Psoas muscle (tissue), 8 donors: ENCODE data around the gene GSE1. TPM values are rescaled to one million over a fixed set of nuclear protein-coding genes. Genes with fewer than 3 reads are reported as not detected.

Experiments
- ATAC-seq, 4 donors: fragments of 200-7000 bp; cut with Tn5 transposase; one replicate each; pipeline ENCODE4 v1.9.1; 2020; ENCODE audit warnings: moderate library complexity in 3 of 4, mild to moderate bottlenecking in 2 of 4
- DNase-seq, 2 donors: peaks; one replicate each; pipeline ENCODE4 v3.0.0-alpha.2; 2020
- H3K27ac ChIP-seq: fragments of 200-600 bp; one replicate; pipeline ENCODE4 v1.8.0; 2022
- H3K27me3 ChIP-seq, 3 donors: fragments of 200-600 bp in 1 of 3; one replicate each; pipeline versions ENCODE4 v1.6.1 to v1.8.0; 2013 to 2022; ENCODE audit warnings: low read length in 2 of 3, mild to moderate bottlenecking in 2 of 3, moderate library complexity in 1 of 3; ENCODE audit not compliant: insufficient read depth in 3 of 3
- H3K36me3 ChIP-seq, 2 donors: fragments of 200-600 bp in 1 of 2; one replicate each; pipeline versions ENCODE4 v1.6.1 to v1.8.0; 2013 to 2022; ENCODE audit warnings: low read depth in 1 of 2, mild to moderate bottlenecking in 1 of 2, moderate library complexity in 1 of 2; ENCODE audit not compliant: insufficient read depth in 1 of 2
- H3K4me1 ChIP-seq: fragments of 200-600 bp; one replicate; pipeline ENCODE4 v1.8.0; 2022
- H3K4me3 ChIP-seq: fragments of 200-600 bp; one replicate; pipeline ENCODE4 v1.8.0; 2022; ENCODE audit warnings: mild to moderate bottlenecking
- H3K9me3 ChIP-seq: fragments of 200-600 bp; one replicate; pipeline ENCODE4 v1.8.0; 2022
- CTCF ChIP-seq: fragments of 200-600 bp; IDR thresholded peaks from one replicate; pipeline ENCODE4 v1.8.0; 2022; ENCODE audit warnings: antibody characterized with exemption
- WGBS, 3 donors: extraction: QIAGEN DNeasy Blood & Tissue Kit; methylation state at CpG; one replicate each; pipeline versions ENCODE4 v1.1.6 to v1.1.7; 2013; 5-methylcytosine and 5-hydroxymethylcytosine counted together
- intact Hi-C, 2 donors: fragments of 100-400 bp; cut with DNase I; formaldehyde crosslinking; loops; one replicate each; pipeline versions ENCODE4 v1.11.0 to v1.14.2; 2022
- polyA plus RNA-seq, 3 donors: library from polyadenylated mRNA; stranded (reverse); fragments of 200-250 nt; gene quantifications; one replicate each; pipeline ENCODE4 v1.2.3, GENCODE V29; 2013
- total RNA-seq, 4 donors: library from RNA; stranded (reverse); fragmentation: NEBNext Ultra II Directional in 2 of 4; extraction: Animal tissue kit (Norgen Biotek cat#: 25700) in 2 of 4; gene quantifications; one replicate each; pipeline versions ENCODE4 v1.2.1 to v1.2.4, GENCODE V29; 2021 to 2023
- donor health status: healthy with polysubstance abuse.
- donor health status: DM: no; HTN: no; CAD: no; lungs with moderate emphysema.
- donor health status: Bipolar disorder and iron deficiency.
- donor health status: healthy.
- donor health status: DM: yes; HTN: yes; CAD: no.
- donor health status: DM: no; HTN: no; CAD: no.
- donor health status: DM: no; HTN: no; CAD: no.
- donor health status: DM: yes; HTN: yes; CAD: no.

GSE1 gene
- total and polyA plus RNA-seq, 7 donors: 10.8 to 90.5 (median 47.0) TPM

- peaks cover 50% of the 10 kb centered on the region for H3K4me1 ChIP-seq
- no peak for DNase-seq
These were observed 9.6 kb downstream of the GSE1 start for GRCh38 chr16:85622683-85623082.

GRCh38 chr16:85623250-85623649 lies 10.1 kb downstream of the GSE1 start:
- intact Hi-C loops: no loop called here
- ATAC-seq (no peak), DNase-seq (no peak)
- Histone ChIP-seq H3K4me3 (no peak overlapping the region), H3K36me3 (peaks cover 0 to 2% of the 10 kb centered on the region in 2 donors), H3K4me1 (peaks cover 55% of the 10 kb centered on the region), H3K27ac (no peak overlapping the region), H3K27me3 (no peaks in the 10 kb centered on the region), H3K9me3 (no peaks in the 10 kb centered on the region)
- TF ChIP-seq CTCF: no peak
- WGBS, 3 donors: 91 to 98% (median 95%) methylated on average over 11 of the region's 11 CpGs

More at GRCh38 chr16:85622683-85623082, 9.6 kb downstream of the GSE1 start:
- Histone ChIP-seq H3K27me3 (no peaks in the 10 kb centered on the region), H3K9me3 (no peaks in the 10 kb centered on the region), H3K4me3 (no peak overlapping the region), H3K36me3 (peaks cover 0 to 2% of the 10 kb centered on the region in 2 donors), H3K27ac (peak overlapping the region; percentile 16)
- WGBS, 3 donors: 61 to 81% (median 70%) methylated on average over 6 of the region's 6 CpGs
- TF ChIP-seq CTCF: no peak
- intact Hi-C loops: no loop called here
- ATAC-seq: peak in 1 of 4 donors; percentile 26

GRCh38 chr16:85623997-85624601 lies 11.0 kb downstream of the GSE1 start:
- no peaks in the 10 kb centered on the region for H3K9me3 ChIP-seq
- no peak overlapping the region for H3K4me3 ChIP-seq
- 86 to 90% (median 88%) methylated on average over 21 of the region's 21 CpGs for WGBS, 3 donors
- no peak for DNase-seq
- H3K27ac ChIP-seq: no peak overlapping the region
- no peak for ATAC-seq
- TF ChIP-seq CTCF: no peak
- H3K4me1 ChIP-seq: peaks cover 63% of the 10 kb centered on the region
- intact Hi-C loops: no loop called here
- H3K36me3 ChIP-seq: peaks cover 0 to 2% of the 10 kb centered on the region in 2 donors
- H3K27me3 ChIP-seq: no peaks in the 10 kb centered on the region

- no peak for ATAC-seq
- no peak for DNase-seq
- H3K4me3 ChIP-seq: no peak overlapping the region
- intact Hi-C loops: no loop called here
- peaks cover 66% of the 10 kb centered on the region for H3K4me1 ChIP-seq
- no peak for TF ChIP-seq CTCF
- 90 to 94% (median 92%) methylated on average over 17 of the region's 17 CpGs for WGBS, 3 donors
- H3K36me3 ChIP-seq: peaks cover 0 to 2% of the 10 kb centered on the region in 2 donors
- no peaks in the 10 kb centered on the region for H3K27me3 ChIP-seq
- H3K9me3 ChIP-seq: no peaks in the 10 kb centered on the region
- no peak overlapping the region for H3K27ac ChIP-seq
These were observed 11.5 kb downstream of the GSE1 start for GRCh38 chr16:85624646-85625045.

- intact Hi-C loops: no loop called here
- peaks cover 68% of the 10 kb centered on the region for H3K4me1 ChIP-seq
- H3K4me3 ChIP-seq: no peak overlapping the region
- H3K27me3 ChIP-seq: no peaks in the 10 kb centered on the region
- DNase-seq (no peak), ATAC-seq (no peak)
- no peak for TF ChIP-seq CTCF
- no peak overlapping the region for H3K27ac ChIP-seq
- no peaks in the 10 kb centered on the region for H3K9me3 ChIP-seq
- 80 to 85% (median 83%) methylated on average over 27 of the region's 27 CpGs for WGBS, 3 donors
- H3K36me3 ChIP-seq: peaks cover 0 to 2% of the 10 kb centered on the region in 2 donors
These were observed 11.9 kb downstream of the GSE1 start for GRCh38 chr16:85625053-85625452.
